Muscle layer of colon (tissue), 2 donors: Measurements from ENCODE around the gene RAPGEF2.

ENCODE experiments used
- H3K27ac ChIP-seq: one replicate; pipeline ENCODE4 v1.7.0; 2013; ENCODE audit warnings: low read depth, mild to moderate bottlenecking, low read length, moderate library complexity
- H3K27me3 ChIP-seq, 2 donors: one replicate each; pipeline ENCODE4 v1.7.0; 2013; ENCODE audit warnings: low read length in 2 of 2, mild to moderate bottlenecking in 2 of 2; ENCODE audit not compliant: insufficient read depth in 2 of 2, control insufficient read depth in 1 of 2
- H3K36me3 ChIP-seq: one replicate; pipeline ENCODE4 v1.7.0; 2013; ENCODE audit warnings: mild to moderate bottlenecking, low read length; ENCODE audit not compliant: insufficient read depth
- H3K4me1 ChIP-seq: one replicate; pipeline ENCODE4 v1.7.0; 2013; ENCODE audit warnings: mild to moderate bottlenecking, low read length; ENCODE audit not compliant: insufficient read depth
- H3K4me3 ChIP-seq, 2 donors: one replicate each; pipeline ENCODE4 v1.7.0; 2013; ENCODE audit warnings: low read length in 2 of 2, low read depth in 1 of 2, mild to moderate bottlenecking in 1 of 2, moderate library complexity in 1 of 2
- H3K9ac ChIP-seq: one replicate; pipeline ENCODE4 v1.7.0; 2013; ENCODE audit warnings: low read length
- H3K9me3 ChIP-seq: one replicate; pipeline ENCODE4 v1.7.0; 2013; ENCODE audit warnings: mild to moderate bottlenecking, low read length
- donor health status: abdominal sarcoma.
- donor health status: Adenocarcinoma of cecum.

The RAPGEF2 gene

GRCh38 chr4:159342374-159342773, 239.5 kb downstream of the RAPGEF2 start:
- peaks cover 66% of the 10 kb centered on the region for H3K36me3 ChIP-seq
- no peak overlapping the region for H3K9ac ChIP-seq
- H3K27me3 ChIP-seq = no peaks in the 10 kb centered on the region
- H3K9me3 ChIP-seq = no peaks in the 10 kb centered on the region
- H3K27ac ChIP-seq = no peak overlapping the region
- no peak overlapping the region for H3K4me3 ChIP-seq
- H3K4me1 ChIP-seq = no peaks in the 10 kb centered on the region

GRCh38 chr4:159343116-159343515, 240.2 kb downstream of the RAPGEF2 start:
- Histone ChIP-seq H3K27ac (no peak overlapping the region), H3K4me1 (no peaks in the 10 kb centered on the region), H3K9me3 (no peaks in the 10 kb centered on the region), H3K4me3 (no peak overlapping the region), H3K9ac (no peak overlapping the region), H3K27me3 (no peaks in the 10 kb centered on the region), H3K36me3 (peaks cover 65% of the 10 kb centered on the region)

GRCh38 chr4:159344877-159345276, 242.0 kb downstream of the RAPGEF2 start:
- Histone ChIP-seq H3K4me1 (no peaks in the 10 kb centered on the region), H3K27ac (no peak overlapping the region), H3K27me3 (no peaks in the 10 kb centered on the region), H3K36me3 (peaks cover 51% of the 10 kb centered on the region), H3K9me3 (no peaks in the 10 kb centered on the region), H3K9ac (no peak overlapping the region), H3K4me3 (no peak overlapping the region)

GRCh38 chr4:159346681-159347080, 243.8 kb downstream of the RAPGEF2 start:
- Histone ChIP-seq H3K9ac (no peak overlapping the region), H3K4me1 (no peaks in the 10 kb centered on the region), H3K4me3 (no peak overlapping the region), H3K9me3 (no peaks in the 10 kb centered on the region), H3K27me3 (no peaks in the 10 kb centered on the region), H3K27ac (no peak overlapping the region), H3K36me3 (peaks cover 54% of the 10 kb centered on the region)

- H3K9ac ChIP-seq = no peak overlapping the region
- H3K4me3 ChIP-seq = no peak overlapping the region
- H3K36me3 ChIP-seq = peaks cover 48% of the 10 kb centered on the region
- no peaks in the 10 kb centered on the region for H3K4me1 ChIP-seq
- H3K27me3 ChIP-seq = no peaks in the 10 kb centered on the region
- no peak overlapping the region for H3K27ac ChIP-seq
- no peaks in the 10 kb centered on the region for H3K9me3 ChIP-seq
These were observed 244.9 kb downstream of the RAPGEF2 start for GRCh38 chr4:159347813-159348212.

- H3K9ac ChIP-seq = no peak overlapping the region
- no peak overlapping the region for H3K4me3 ChIP-seq
- no peaks in the 10 kb centered on the region for H3K9me3 ChIP-seq
- H3K27ac ChIP-seq = no peak overlapping the region
- H3K27me3 ChIP-seq = no peaks in the 10 kb centered on the region
- H3K4me1 ChIP-seq = no peaks in the 10 kb centered on the region
- H3K36me3 ChIP-seq = peaks cover 49% of the 10 kb centered on the region
These were observed 246.5 kb downstream of the RAPGEF2 start for GRCh38 chr4:159349332-159349731.

- H3K27me3 ChIP-seq = no peaks in the 10 kb centered on the region
- H3K9me3 ChIP-seq = no peaks in the 10 kb centered on the region
- H3K27ac ChIP-seq = no peak overlapping the region
- no peak overlapping the region for H3K9ac ChIP-seq
- H3K4me3 ChIP-seq = no peak overlapping the region
- H3K36me3 ChIP-seq = peaks cover 34% of the 10 kb centered on the region
- no peaks in the 10 kb centered on the region for H3K4me1 ChIP-seq
These were observed 249.7 kb downstream of the RAPGEF2 start for GRCh38 chr4:159352609-159353008.

- H3K27ac ChIP-seq = no peak overlapping the region
- no peak overlapping the region for H3K4me3 ChIP-seq
- no peaks in the 10 kb centered on the region for H3K4me1 ChIP-seq
- H3K36me3 ChIP-seq = peaks cover 39% of the 10 kb centered on the region
- H3K9ac ChIP-seq = no peak overlapping the region
- no peaks in the 10 kb centered on the region for H3K27me3 ChIP-seq
- H3K9me3 ChIP-seq = no peaks in the 10 kb centered on the region
These were observed 250.7 kb downstream of the RAPGEF2 start for GRCh38 chr4:159353422-159354116.

- no peak overlapping the region for H3K27ac ChIP-seq
- H3K4me1 ChIP-seq = no peaks in the 10 kb centered on the region
- no peaks in the 10 kb centered on the region for H3K9me3 ChIP-seq
- H3K27me3 ChIP-seq = no peaks in the 10 kb centered on the region
- no peak overlapping the region for H3K4me3 ChIP-seq
- H3K36me3 ChIP-seq = peaks cover 49% of the 10 kb centered on the region
- H3K9ac ChIP-seq = no peak overlapping the region
These were observed 252.6 kb downstream of the RAPGEF2 start for GRCh38 chr4:159355466-159355865.

- Histone ChIP-seq H3K27ac (no peak overlapping the region), H3K36me3 (peaks cover 46% of the 10 kb centered on the region)
These were observed 254.5 kb downstream of the RAPGEF2 start for GRCh38 chr4:159357350-159357749.

GRCh38 chr4:159358226-159358625, 255.3 kb downstream of the RAPGEF2 start:
- Histone ChIP-seq H3K4me3 (no peak overlapping the region), H3K9me3 (no peaks in the 10 kb centered on the region), H3K9ac (no peak overlapping the region), H3K27me3 (no peaks in the 10 kb centered on the region), H3K27ac (no peak overlapping the region), H3K36me3 (peaks cover 39% of the 10 kb centered on the region), H3K4me1 (no peaks in the 10 kb centered on the region)

More at GRCh38 chr4:159357350-159357749, 254.5 kb downstream of the RAPGEF2 start:
- Histone ChIP-seq H3K9ac (no peak overlapping the region), H3K4me1 (no peaks in the 10 kb centered on the region), H3K9me3 (no peaks in the 10 kb centered on the region), H3K27me3 (no peaks in the 10 kb centered on the region), H3K4me3 (no peak overlapping the region)

GRCh38 chr4:159360549-159360948, 257.7 kb downstream of the RAPGEF2 start:
- Histone ChIP-seq H3K27me3 (no peaks in the 10 kb centered on the region), H3K27ac (no peak overlapping the region), H3K4me3 (no peak overlapping the region), H3K36me3 (peaks cover 24% of the 10 kb centered on the region), H3K9me3 (no peaks in the 10 kb centered on the region), H3K9ac (no peak overlapping the region), H3K4me1 (no peaks in the 10 kb centered on the region)
